Activated T-cell treated with anti-CD3 and anti-CD28 coated beads, Interleukin-2, amount 50 U/mL, for 1 hour (primary cell): ENCODE results near the gene CHMP2A.
A peak's percentile ranks its signal among the peaks of the same experiment; 100 is the strongest.

Source experiments
- DNase-seq: peaks from one replicate; pipeline ENCODE4 v3.0.0-alpha.2; 2020

CHMP2A gene

DNA sequence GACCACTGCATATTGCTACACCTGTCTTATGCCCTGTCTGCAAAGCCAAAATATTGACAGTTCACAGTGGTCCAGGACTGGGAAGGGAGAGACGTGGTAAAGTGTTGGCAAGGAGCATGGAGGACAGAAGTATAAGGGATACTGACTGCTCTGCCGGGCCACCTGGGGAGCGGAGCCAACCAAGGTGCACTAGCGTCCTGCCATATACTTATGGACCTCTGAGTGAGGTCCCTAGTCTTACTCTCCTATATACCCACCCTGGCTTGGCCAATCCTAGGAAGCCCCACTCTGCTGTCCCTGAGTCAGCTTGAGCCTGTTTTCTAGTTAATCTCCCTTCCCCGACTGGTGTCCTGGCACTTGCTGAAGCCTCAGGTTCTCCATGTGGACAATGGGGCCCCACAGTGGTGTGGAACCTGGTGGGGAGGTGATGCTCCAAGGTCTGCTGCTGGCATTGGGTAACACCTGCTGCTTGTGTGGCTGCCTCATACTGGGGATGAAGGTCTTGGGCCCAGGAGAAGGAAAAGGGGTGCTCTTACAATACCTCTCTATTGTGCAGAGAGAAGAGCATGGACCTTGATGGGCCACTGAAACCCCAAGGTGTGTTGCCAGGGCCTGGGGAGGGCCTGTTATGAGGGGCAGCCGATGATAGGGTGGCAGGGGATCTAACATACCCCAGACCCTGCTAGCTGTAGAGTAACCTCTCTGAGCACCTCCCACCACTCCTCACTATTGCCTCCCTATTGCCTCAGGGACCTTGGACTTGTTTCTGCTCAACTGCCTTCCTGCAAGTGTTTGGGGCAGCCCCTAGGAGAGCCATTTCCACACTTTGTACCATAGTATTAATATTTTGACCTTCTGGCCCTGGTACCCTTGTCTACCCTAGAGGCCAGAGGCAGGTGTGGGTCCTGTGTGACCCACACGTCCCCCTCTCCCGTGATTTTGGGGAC lies 17.8 kb downstream of the CHMP2A start:
- DNase-seq, result no peak

DNA sequence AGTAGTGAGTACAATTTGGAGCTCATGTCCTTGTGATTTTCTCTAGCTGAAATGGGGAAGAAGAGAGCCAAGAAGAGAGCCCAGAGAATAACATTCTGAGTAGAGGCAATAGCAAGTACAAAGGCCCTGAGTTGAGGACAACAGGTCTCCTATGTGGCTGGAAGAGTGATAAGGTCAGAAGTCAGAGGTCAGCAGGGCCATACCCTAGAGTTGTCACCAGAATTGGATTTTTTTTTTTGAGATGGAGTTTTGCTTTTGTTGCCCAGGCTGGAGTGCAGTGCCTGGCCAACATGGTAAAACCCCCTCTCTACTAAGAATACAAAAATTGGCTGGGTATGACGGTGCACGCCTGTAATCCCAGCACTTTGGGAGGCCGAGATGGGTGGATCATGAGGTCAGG lies 19.0 kb downstream of the CHMP2A start:
- no peak for DNase-seq

DNA sequence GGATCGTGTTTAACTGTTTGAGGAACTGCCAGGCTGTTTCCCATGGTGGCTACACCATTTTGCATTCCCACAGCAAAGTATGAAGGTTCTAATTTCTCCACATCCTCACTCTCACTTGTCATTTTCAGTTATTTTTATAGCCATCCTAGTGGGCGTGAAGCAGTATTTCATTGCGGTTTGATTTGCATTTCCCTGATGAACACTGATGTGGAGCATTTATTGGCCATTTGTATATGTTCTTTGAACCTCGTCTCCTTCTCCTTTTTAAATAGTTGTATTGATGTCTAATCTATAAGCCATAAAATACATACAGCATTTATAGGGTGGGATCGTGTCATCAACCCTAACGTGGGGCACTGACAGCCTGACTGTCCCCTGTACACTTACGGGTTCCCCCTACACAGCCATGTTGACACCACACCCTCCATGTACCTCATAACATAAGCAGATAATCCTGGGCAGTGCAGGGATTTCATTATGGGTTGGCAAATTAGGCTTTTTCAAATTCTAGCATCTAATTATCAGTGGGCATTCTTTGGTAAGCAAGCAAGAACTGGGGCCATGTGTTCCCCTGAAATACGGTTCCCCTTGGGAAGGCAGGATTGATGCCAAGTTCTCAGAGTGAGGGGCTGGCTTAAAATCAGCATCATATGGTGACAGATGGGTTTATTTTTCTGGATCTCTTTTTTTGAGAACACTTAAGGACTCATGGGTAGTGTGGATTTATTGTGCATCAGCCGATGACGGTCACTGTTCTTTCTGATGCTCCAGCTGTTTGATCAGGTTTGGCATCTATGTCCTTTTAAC lies 23.7 kb downstream of the CHMP2A start:
- no peak for DNase-seq

DNA sequence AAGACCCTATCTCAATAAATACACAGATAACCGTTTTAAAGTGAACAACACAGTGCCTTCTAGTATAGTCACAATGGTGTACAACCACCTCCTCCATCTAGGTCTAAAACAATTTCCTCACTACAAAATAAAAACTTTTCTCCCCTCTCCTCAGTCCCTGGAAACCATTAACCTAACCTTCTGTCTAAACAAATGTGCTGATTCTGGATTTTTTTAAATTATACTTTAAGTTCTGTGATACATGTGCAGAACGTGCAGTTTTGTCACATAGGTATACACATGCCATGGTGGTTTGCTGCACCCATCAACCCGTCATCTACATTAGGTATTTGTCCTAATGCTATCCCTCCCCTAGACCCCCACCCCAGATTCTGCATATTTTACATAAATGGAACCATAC lies 25.5 kb downstream of the CHMP2A start:
- no peak for DNase-seq

DNA sequence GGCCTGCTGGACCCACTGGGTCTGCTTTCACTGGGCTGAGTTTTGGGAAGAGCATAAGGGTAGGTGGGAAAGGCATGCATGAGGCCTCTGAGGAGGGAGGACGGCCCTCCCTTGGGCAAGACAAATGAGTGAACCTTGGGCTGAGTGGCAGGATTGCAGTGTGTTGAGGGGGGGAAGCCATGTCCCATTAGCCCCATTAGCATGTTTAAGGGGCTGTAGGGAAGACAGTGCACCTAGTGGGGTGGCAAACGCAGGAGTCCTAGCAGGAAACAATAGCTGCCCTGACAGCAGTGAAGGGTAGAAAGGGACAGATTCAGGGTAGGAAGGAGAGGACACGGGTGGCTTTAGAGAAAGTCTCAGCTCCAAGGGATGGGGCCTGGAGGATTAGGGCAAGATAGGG lies 32.2 kb downstream of the CHMP2A start:
- DNase-seq, result no peak

DNA sequence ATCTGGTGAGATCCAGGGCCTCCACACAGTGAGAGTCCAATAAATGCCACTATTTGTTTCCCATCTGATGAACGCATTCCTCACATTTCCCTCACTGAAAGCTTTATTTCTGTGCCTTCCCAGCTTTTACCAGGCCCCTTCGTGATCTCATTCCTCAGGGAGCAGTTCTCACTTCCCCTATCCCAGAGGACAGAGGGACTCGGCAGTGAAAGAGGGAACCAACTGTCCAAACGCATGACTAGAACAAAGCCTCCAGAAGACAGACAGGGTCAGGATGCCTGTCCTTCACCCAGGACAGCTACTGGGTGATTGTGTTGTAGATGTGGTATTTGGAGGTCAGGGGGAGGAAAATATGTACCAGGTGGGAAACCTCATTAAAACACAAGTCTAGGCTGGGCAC lies 33.3 kb downstream of the CHMP2A start:
- DNase-seq, result no peak

DNA sequence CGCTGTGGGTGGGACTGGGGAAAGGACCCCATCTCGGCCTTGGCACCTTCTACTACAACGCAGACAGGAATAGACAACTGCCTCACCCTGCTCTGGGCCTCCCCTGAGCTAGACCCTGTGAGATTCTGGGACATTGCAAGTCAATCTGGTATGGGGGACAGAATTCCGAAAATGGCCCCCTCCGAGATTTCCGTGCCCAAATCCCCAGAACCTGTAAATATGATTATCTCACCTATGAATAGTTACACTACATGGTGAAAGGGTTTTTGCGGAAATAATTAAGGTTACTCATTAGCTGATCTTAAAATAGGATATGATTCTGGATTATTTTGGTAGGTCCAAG lies 34.7 kb downstream of the CHMP2A start:
- DNase-seq, result no peak

DNA sequence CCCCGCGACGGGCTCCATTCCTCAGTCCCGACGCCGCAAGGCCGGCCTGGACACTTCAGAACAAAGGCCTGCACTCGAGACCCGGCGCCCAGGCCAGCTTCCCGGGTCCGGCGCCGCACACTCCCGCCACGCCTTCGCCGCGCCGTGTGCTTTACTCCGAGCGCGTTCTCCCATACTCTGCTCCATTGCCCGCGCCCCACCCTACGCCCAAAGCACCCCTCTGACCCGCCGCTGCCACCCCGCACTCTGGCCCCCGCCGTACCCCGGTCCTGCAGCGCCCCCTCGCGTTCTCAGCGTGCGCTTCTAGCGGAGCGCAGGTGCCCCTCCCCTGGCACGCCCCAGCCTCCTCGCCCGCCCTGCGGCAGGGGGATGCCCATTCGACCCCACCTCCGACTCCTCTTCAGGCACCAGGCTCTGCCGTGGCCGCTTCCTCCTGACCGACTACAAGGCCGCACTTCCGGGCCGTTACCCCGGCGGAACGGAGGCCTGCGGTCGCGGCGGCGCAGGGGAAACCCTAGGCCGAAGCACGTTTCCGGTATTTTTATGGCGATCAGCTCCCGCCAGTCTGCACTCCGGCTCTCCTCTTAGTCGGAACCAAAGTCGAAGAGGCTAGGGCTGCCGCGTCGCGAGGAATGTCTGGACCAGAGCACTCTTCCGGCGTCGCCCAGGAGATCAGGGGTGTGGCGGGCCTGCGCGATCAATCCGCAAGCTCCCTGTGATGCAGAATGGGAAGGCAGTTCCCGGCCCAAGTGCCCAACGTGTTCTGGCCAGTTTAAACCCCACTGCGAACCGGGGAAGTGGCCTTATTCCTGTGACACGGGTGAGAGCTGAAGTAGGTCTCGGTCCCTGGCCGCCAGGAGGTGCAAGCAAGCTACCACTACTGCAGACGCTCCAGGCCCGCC lies 35.3 kb downstream of the CHMP2A start, which contains the start of gene ZBTB45:
TSS of gene ZBTB45 (minus strand) at position 456 of the 902 bp plus-strand sequence. CDS start 2,137 bp downstream, outside the sequence.
- DNase-seq, result peak; percentile 89

DNA sequence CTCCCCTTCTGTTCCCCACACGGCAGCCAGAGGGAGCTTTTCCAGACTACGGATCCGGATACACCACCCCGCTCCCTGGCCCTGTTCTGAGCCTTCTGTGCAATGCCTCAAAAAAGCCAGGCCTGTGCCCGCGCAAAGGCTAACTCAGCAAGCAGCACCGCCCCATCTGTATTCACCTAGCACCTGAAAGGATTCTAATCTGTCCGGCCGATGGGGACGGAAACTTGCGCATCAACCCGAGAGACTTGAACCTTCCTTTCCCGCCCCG lies 35.9 kb downstream of the CHMP2A start:
- DNase-seq, result peak; percentile 62

DNA sequence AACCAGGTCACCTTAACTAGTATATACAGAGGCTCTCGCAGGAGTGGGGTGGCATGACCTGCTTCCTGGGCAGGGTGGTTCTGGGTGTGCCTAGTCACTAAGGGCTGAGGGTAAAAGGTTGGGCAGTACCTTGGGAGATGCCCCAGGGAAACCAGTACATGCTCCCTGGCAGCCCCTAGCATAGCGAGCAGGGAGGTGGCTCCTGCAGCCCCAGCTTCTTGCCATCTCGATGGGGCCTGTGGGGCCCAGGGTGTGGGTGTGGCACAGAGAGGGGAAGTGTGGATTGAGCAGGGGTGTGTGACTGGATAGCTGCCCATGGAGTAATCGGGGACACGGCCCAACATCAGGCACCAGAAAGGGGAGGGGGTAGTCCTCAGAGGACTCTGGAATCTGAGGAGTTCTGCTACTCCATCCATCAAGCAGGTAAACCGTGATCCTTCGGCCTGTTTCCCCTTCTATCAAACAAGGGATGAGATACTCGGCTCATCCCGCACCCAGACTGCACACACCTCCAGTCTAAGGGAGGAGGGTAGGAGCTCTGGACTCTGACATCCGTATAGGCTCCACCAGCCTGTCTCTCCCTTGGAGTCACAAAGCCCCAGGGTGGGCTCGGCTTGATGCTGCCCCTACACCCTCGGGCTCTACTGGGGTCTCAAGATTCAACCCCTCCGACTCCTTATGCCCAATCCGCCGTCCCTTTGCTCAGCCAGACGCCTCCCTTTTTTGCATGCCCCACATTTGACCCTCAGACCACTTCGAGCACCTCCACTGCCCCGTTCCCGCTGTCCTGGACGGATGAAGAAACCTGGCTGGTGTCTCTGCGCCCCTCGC lies 36.4 kb downstream of the CHMP2A start:
- DNase-seq, result no peak

DNA sequence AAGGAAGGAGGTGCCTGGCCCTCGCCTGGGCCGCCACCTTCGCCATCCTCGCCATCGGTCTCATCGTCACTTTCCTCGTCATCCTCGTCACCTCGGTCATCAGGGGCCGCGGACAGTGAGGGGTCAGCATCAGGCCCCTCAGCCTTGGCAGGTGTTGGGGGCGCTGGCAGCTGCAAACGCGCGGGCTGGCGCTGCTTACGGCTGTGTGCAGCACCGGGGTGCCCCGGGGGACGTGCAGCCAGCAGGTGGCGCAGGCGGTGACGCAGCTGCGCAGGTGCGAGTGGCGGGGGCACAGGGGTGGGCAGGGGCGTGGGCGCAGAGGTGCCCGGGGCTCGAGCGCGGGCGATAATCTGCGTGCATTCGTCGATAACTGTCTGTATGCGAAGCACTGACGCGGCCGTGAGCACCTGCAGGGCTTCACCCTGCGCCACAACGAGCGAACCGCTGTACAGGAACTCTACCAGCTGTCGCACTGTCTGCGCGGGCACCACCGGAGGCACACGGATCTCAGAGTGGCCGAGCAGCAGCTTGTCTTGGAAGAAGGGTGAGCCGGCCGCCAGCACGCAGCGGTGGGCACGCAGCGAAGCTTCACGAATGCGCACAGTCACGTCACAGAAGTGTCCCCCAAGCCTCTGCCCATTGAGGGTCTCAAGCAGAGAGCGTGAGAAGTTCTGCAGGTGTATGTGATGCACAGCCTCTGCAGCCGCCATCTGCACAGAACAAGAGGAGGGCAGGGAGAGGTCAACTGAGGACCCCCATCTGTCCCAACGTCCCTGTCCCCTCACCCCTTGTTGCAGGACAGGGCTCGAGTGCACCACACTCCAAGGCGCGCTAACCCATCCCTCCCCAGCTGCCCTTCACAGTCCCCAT lies 37.7 kb downstream of the CHMP2A start:
- DNase-seq, result no peak

DNA sequence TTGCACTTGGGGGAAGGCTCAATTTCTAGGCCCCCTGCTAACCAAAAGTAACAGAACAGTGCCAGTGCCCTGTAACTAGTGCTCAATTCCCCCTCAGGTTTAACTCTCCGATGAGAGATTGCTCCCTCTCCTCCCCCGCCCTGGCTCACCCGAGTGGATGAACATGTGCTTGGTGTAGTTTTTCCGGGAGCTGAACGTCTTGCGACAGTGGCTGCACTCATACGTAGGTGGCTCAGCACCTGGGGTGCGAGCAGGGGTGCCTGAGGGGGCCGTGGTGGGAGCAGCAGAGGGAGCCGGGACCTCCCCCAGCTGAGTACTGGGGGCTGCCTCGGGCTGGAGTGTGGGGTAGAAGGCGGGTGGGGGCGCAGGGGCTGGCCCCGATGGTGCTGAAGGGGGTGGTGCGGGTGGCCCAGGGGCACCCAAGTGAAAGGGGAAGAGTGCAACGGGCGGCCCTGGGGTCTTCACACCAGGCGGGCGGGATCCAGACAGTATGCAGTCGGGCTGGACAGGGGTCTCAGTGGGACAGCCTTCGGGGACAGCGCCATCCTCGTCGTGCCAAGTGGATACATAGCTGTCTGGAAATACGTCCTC lies 38.6 kb downstream of the CHMP2A start:
- no peak for DNase-seq

DNA sequence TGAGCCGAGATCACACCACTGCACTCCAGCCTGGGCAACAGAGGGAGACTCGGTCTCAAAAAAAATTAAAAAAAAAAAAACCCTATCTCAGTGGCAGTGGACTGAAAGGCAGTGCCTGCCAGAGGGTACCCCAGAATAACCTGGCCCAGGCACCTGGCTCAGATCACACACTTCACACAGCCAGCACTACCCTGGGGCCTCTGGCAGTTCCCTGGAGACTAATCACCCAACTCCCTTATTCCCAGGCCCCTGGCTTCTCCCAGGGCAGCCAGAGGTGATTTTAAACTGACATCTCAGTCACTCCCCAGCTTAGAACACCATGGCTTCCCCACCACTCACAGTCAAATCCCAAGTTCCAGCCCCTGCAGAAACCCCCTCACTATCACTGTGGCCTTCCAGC lies 39.6 kb downstream of the CHMP2A start:
- no peak for DNase-seq

DNA sequence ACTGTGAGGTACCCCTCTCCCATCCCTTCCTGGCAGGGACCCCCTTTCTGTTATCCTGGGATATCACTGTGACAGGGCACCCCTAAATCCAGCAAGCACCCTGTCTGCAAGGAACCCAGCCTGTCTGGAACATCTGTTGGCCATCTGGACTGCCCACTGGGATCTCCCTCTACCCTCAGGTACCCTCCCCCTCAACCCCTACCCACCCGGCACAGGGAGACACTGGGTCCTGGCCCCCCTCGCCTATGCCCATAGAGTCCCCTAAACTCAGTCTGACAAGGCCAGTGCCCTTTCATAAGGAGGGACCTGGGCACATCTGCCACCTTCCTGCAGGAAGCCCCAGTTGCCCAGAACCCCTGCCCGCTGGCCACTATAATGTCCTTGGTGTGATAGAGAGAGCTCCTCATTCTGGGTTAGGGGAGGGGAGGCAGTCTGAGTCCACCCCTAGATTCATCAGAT lies 40.3 kb downstream of the CHMP2A start:
- no peak for DNase-seq

DNA sequence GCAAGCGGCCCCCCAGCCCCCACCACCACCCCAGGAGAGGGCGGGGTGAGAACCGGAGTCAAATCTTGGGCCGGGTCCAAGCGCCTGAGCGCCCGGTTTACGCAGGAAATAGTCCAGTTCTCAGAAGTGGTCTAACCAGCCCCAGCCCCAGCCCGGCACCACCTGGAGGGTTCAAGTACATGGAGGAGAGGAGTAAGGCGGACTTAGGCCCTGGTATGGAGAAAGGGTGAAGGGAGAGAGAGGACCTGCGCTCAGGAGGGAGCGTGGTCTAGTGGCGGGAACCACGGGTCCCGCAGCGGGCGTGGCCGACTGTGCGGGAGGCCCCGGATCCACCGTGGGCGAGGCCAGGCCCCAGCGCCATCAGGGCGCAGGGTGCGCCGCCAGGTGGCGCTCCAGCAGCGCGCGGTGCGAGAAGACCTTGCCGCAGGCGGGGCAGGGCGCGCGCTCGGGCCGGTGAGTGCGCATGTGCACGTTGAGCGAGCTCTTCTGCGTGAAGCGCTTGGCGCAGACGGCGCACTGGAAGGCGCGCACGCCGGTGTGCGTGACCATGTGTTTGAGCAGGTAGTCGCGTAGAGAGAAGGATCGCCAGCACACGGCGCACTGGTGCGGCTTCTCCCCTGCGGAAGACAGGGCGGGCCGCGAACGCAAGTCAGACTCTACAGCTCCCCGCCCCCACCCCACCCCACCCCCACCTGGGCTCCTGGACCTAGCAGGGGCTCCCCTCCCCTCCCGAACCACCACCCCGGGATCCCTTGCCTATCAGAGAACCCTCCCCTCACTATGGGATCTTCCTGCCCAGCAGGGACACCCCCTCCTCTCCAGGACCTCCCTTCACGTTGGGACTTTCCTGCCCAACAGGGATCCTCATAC lies 41.0 kb downstream of the CHMP2A start:
- peak; percentile 94 for DNase-seq

DNA sequence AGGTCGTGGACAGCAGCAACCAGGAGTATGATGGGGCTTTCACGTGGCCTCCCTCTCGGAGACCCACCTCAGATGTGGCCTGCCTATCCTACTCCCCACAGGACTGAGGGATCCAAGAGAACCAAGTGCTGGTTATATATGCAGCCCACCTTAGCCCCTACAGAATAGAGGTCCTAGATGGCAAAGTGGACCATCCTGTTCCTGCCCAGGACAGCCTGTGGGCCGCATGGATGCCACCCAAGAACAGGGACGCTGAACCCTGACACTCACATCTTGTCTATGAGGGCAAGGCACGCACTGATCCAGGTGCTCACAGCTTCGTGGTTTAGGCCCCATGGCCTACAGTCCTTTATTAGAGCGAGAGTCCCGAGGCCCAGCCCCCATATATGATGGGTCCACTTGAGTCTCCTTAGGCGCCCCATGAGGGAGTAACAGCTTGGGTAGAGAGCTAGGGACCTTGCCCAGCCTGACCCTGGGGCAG lies 41.7 kb downstream of the CHMP2A start:
- no peak for DNase-seq

DNA sequence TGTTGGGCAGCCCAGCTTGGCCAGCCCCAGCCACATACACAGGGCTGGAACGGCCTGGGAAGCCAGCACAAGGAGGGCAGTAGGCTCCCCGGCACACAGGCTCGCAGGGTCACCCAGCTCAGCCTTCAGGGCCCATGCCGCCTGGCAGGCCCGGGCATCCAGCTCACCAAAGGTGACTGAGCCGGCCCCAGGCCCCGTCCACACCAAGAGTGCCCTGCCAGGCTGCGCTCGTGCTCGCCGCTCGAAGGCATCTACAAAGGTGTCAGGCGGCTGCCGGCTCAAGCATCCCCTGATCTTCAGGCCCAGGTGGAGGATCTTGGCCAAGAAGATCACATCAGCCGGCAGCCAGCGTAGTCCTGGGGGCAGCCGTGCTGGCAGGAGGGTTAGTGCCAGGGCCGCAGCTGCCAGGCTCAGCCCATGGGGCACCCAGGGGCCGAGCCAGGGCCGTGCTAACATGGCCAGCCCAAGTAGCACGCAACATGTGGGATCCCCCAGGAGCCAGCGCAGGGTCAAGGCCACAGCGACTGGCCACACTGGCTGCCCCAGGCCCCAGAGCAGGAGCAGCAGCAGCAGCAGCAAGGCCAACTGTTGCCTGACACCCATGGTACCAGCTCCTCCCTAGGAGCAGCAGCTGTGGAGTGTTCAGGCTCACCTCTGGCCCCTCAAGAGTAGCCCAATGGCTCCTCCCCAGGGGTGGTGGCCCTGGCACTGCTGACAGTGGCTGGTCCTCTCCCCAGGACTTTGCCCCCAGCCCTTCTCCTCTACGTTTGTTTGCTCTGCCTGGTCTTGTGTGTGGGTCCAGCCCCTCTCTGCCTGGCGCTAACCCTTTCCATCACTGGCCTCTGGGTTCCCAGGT lies 43.3 kb downstream of the CHMP2A start, which contains the start of gene SLC27A5:
TSS of gene SLC27A5 (minus strand) at position 640 of the 856 bp plus-strand sequence. CDS start at position 603, 37 bp downstream.
- DNase-seq, result no peak
